Measurements from ENCODE around the gene USP50.

DNA sequence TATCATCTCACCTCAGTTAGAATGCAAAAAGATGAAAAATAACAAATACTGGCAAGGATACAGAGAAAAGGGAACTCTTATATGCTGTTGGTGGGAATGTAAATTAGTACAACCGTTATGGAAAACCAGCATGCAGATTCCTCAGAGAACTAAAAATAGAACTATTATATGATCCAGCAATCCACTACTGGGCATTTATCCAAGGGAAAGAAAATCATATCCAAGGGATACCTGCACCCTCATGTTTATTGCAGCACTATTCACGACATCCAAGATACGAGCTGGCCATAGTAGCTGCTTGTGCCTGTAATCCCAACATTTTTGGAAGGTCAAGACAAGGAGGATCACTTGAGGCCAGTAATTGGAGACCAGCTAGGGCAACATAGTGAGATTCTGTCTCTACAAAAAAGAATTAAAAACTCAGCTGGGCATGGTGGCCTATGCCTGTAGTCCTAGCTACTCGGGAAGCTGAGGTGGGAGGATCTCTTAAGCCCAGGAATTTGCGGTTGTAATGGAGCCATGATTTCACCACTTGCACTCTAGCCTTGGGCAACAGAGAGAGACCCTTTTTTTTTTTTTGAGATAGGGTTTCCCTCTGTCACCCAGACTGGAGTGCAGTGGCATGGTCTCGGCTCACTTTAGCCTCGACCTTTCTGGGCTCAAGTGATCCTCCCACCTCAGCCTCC, 26.6 kb downstream of the USP50 start:
- TF ChIP-seq EZH2 (IDR thresholded peaks at IDR 0.05; ENCODE audit: borderline replicate concordance, low read depth, low read length, severe bottlenecking) (no peak), POLR2A (IDR thresholded peaks at IDR 0.05; ENCODE audit: low read depth, low read length) (no peak), POLR2AphosphoS5 (IDR thresholded peaks at IDR 0.05; ENCODE audit: insufficient read depth, low read depth, low read length) (no peak), FOS (IDR thresholded peaks at IDR 0.05; ENCODE audit: borderline replicate concordance, insufficient read depth, low read length) (no peak), JUN (IDR thresholded peaks at IDR 0.05; ENCODE audit: borderline replicate concordance, insufficient read depth, insufficient read length, low read depth) (no peak), GATA2 (IDR thresholded peaks at IDR 0.05; ENCODE audit: insufficient read depth, insufficient read length, low read depth, low read length) (no peak)
- TF ChIP-seq, protein P1, sequence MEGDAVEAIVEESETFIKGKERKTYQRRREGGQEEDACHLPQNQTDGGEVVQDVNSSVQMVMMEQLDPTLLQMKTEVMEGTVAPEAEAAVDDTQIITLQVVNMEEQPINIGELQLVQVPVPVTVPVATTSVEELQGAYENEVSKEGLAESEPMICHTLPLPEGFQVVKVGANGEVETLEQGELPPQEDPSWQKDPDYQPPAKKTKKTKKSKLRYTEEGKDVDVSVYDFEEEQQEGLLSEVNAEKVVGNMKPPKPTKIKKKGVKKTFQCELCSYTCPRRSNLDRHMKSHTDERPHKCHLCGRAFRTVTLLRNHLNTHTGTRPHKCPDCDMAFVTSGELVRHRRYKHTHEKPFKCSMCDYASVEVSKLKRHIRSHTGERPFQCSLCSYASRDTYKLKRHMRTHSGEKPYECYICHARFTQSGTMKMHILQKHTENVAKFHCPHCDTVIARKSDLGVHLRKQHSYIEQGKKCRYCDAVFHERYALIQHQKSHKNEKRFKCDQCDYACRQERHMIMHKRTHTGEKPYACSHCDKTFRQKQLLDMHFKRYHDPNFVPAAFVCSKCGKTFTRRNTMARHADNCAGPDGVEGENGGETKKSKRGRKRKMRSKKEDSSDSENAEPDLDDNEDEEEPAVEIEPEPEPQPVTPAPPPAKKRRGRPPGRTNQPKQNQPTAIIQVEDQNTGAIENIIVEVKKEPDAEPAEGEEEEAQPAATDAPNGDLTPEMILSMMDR (IDR thresholded peaks at IDR 0.05; ENCODE audit: extremely low read depth in 1 of 2, insufficient read depth in 1 of 2, low read depth in 1 of 2, low read length in 2 of 2) = no peak
- TF ChIP-seq, protein P2, sequence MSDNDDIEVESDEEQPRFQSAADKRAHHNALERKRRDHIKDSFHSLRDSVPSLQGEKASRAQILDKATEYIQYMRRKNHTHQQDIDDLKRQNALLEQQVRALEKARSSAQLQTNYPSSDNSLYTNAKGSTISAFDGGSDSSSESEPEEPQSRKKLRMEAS (IDR thresholded peaks at IDR 0.05; ENCODE audit: insufficient read depth, insufficient read length) = no peak
